HepG2 (cell line): ENCODE results near the gene RABL2B. TPM values are rescaled to one million over a fixed set of nuclear protein-coding genes. Genes with fewer than 3 reads are reported as not detected.
"Not testable (repeated sequence)": the region's sequence is repeated elsewhere in the genome, so short reads cannot be mapped to it uniquely, and the experiment has no call there.

Experiments
- ATAC-seq: fragments of 200-7000 bp; cut with Tn5 transposase; 3 replicates; pipeline ENCODE4 v1.9.1; 2020; ENCODE audit warnings: mild to moderate bottlenecking, moderate library complexity
- BruUV-seq: library from RNA; stranded (reverse); fragments of 400-500 nt; replicated peaks from 2 replicates; lab custom pipeline; 2021; lab: Mats Ljungman, UMichigan
- CTCF ChIA-PET: fragments of 300-600 bp; formaldehyde crosslinking; extraction: SDS; loops from one replicate; lab custom pipeline; 2021; ENCODE audit warnings: low total read pairs, inconsistent platforms, low intra/inter-chr PET ratio; lab: Yijun Ruan, JAX
- POLR2A ChIA-PET: fragments of 350-600 bp; sonication (Branson Sonifier 250); formaldehyde crosslinking; loops from one replicate; lab custom pipeline; 2020; ENCODE audit warnings: antibody characterized with exemption, inconsistent platforms; lab: Yijun Ruan, JAX
- DNase-seq: peaks from one replicate; pipeline ENCODE4 v3.0.0-alpha.2; 2015; ENCODE audit warnings: low spot score
- FAIRE-seq: peaks from 3 replicates; lab custom pipeline; 2011; peaks lifted over from hg19 to GRCh38; lab: Jason Lieb, UNC
- H2AFZ ChIP-seq: one replicate; pipeline ENCODE4 v1.6.1; 2011; ENCODE audit warnings: low read length, inconsistent platforms
- H3K27ac ChIP-seq: fragments of 300-600 bp; 3 replicates; pipeline ENCODE4 v1.8.0; 2011; ENCODE audit warnings: mixed run types, mild to moderate bottlenecking, mixed read lengths, low read length, inconsistent platforms; ENCODE audit not compliant: insufficient read depth; ENCODE audit errors: extremely low read length
- H3K27me3 ChIP-seq, 2 experiments: fragments of 200-600 bp in 1 of 2; 2 replicates in 1 of 2; 3 replicates in 1 of 2; pipeline versions ENCODE4 v1.6.0 to v1.8.0; 2011; ENCODE audit warnings: low read length in 2 of 2, mild to moderate bottlenecking in 2 of 2, moderate library complexity in 2 of 2, inconsistent platforms in 1 of 2; ENCODE audit not compliant: insufficient read depth in 2 of 2, control insufficient read depth in 1 of 2
- H3K36me3 ChIP-seq, 2 experiments: fragments of 200-600 bp in 1 of 2; replicated peaks in 1 of 2; 2 replicates in 1 of 2; 3 replicates in 1 of 2; pipeline versions ENCODE4 v1.5.1 to v1.8.0; 2011; ENCODE audit warnings: low read length in 2 of 2, inconsistent platforms in 1 of 2; ENCODE audit not compliant: insufficient read depth in 2 of 2, control insufficient read depth in 1 of 2
- H3K4me1 ChIP-seq: 2 replicates; pipeline ENCODE4 v1.5.1; 2012; ENCODE audit warnings: low read length, inconsistent platforms; ENCODE audit not compliant: insufficient read depth
- H3K4me2 ChIP-seq: 2 replicates; pipeline ENCODE4 v1.6.0; 2011; ENCODE audit warnings: low read depth, low read length, inconsistent platforms
- H3K4me3 ChIP-seq, 3 experiments: fragments of 200-600 bp in 1 of 3; sonication (generic), shearing (Covaris generic) in 1 of 3; replicated peaks in 1 of 3; 2 replicates each; pipeline ENCODE4 v1.5.1; 2011 to 2016; ENCODE audit warnings: low read length in 3 of 3, inconsistent platforms in 2 of 3, low read depth in 2 of 3, mild to moderate bottlenecking in 2 of 3, control low read depth in 1 of 3, mixed read lengths in 1 of 3; ENCODE audit not compliant: insufficient read depth in 1 of 3
- H3K79me2 ChIP-seq: one replicate; pipeline ENCODE4 v1.6.1; 2011; ENCODE audit warnings: low read length, inconsistent platforms; ENCODE audit not compliant: insufficient read depth
- H3K9ac ChIP-seq: 2 replicates; pipeline ENCODE4 v1.6.0; 2011; ENCODE audit warnings: mild to moderate bottlenecking, low read depth, low read length, inconsistent platforms; ENCODE audit not compliant: insufficient read depth
- H3K9me3 ChIP-seq: 2 replicates; pipeline ENCODE4 v1.5.1; 2012; ENCODE audit warnings: mild to moderate bottlenecking, low read length
- H4K20me1 ChIP-seq: 2 replicates; pipeline ENCODE4 v1.6.0; 2011; ENCODE audit warnings: inconsistent platforms, mild to moderate bottlenecking, low read length, moderate library complexity; ENCODE audit not compliant: insufficient read depth
- WGBS: methylation state at CpG from one replicate; pipeline ENCODE4 v1.1.6; 2017; ENCODE audit warnings: low lambda C conversion rate; 5-methylcytosine and 5-hydroxymethylcytosine counted together
- in situ Hi-C: cut with HindIII; loops from 2 replicates; pipeline ENCODE4 v1.10.0; 2017; ENCODE audit warnings: low pct_unique_long_range_greater_than_20kb; ENCODE audit not compliant: extremely low pct_ligation_motif_present
- intact Hi-C: fragments of 100-400 bp; cut with micrococcal nuclease; formaldehyde crosslinking; loops from one replicate; pipeline ENCODE4 v1.10.0; 2022; ENCODE audit not compliant: unreplicated experiment
- polyA plus RNA-seq, 8 experiments: library from polyadenylated mRNA; depleted of rRNA in 3 of 8; stranded (reverse) in 7 of 8; unstranded in 1 of 8; fragments of >200 nt; fragmentation: Illumina TruSeq in 4 of 8; extraction: Trizol in 4 of 8; gene quantifications; 2 replicates each; pipeline versions ENCODE4 v1.2.1 to v1.2.3, GENCODE V29; 2011 to 2016; ENCODE audit warnings: low read depth in 4 of 8, missing spikeins in 1 of 8, mixed read lengths in 1 of 8; ENCODE audit not compliant: insufficient read depth in 1 of 8
- total RNA-seq, 5 experiments: library from RNA; depleted of rRNA; stranded (reverse); fragments of >200 nt; fragmentation: Illumina TruSeq; extraction: Trizol; gene quantifications; 2 replicates each; pipeline ENCODE4 v1.2.3, GENCODE V29; 2016; ENCODE audit warnings: low read depth in 1 of 5

RABL2B gene
- total and polyA plus RNA-seq, 2 of the 13 experiments (the other 11 are each of a cell fraction or from before 2014, with no cell fraction given), result 8.0 to 27.9 TPM

DNA sequence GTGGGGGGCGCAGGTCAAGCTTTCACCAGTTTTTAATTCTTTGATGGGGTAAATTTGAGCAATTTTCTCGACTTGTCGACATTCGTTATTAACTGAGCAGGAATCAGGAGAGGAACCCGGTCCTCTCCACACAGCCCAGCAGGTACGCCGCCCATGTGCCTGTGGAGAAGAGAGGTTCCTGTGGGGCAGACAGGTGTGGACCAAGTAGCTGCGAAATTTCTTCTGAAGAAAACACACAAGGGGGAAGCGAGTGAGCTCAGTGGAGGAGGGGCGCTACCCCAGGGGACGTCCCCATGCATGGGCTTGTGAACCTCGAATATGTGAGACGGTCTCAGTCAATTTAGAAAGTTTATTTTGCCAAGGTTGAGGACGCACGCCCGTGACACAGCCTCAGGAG, 442 bp upstream of the RABL2B start:
- H4K20me1 ChIP-seq, DNase-seq, H3K9me3 ChIP-seq, H3K79me2 ChIP-seq, CTCF ChIA-PET, POLR2A ChIA-PET, intact Hi-C loops, H3K36me3 ChIP-seq, H3K27ac ChIP-seq, in situ Hi-C loops, H3K27me3 ChIP-seq, H2AFZ ChIP-seq, H3K4me1 ChIP-seq: not testable (repeated sequence)
- 8% methylated on average over 2 of the region's 16 CpGs for WGBS
- peak overlapping the region; percentile 34 to 57 (median 52); a peak in 5 of 6 replicates for H3K4me3 ChIP-seq
- peak overlapping the region; percentile 42; the same call in 1 of the 2 replicates for H3K4me2 ChIP-seq
- FAIRE-seq (peak; percentile 12), ATAC-seq (peak; percentile 45)
- TSS peak; percentile 85 for BruUV-seq
- H3K9ac ChIP-seq, result 0 out of 2 replicates have a peak overlapping the region, but pooled peaks have one; percentile 49

DNA sequence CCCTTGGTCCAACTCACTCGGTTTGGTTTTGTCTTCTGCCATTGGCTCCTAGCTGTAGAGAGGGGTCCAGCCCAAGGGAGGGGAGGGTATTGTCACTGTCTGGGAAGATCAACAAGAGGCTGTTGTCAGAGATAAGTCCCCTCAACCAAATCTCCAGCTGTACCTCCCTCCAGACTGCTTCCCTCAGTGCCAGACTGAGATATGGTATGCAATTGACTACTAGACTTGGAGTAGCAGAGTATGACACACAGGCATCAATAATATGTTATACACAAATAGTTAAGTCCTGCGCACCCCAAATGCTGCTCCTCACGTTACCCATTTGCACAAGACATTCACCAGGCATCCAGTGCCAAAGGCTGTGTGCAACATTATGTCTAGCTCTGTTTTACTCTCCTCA, 1.2 kb downstream of the RABL2B start:
- H3K4me1 ChIP-seq, FAIRE-seq: not testable (repeated sequence)
- 71% methylated on average over 2 of the region's 3 CpGs for WGBS

DNA sequence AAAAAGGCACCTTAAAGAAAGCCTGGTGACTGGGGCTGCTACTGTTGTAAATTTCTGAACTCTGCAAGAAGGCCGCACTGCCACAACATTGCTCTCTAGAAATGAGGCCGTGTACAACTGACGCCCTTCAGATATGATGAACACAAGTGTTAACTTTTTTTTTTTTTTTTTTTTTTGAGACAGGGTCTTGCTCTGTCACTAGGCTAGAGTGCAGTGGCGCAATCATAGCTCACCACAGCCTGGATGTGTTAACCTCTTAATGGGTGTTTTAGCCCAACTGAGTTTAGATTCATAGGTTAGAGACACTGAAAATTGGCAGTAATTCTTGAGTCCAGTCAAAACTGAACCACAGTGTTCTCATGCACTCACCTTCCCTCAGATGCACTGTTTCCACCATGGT, 3.2 kb downstream of the RABL2B start:
- POLR2A ChIA-PET, result not testable (repeated sequence)
- 89% methylated on average over 4 of the region's 4 CpGs for WGBS

More for the DNA sequence above, 1.2 kb downstream of the RABL2B start:
- intact Hi-C loops, H3K36me3 ChIP-seq, CTCF ChIA-PET, H3K27me3 ChIP-seq, POLR2A ChIA-PET, H4K20me1 ChIP-seq, H3K79me2 ChIP-seq, H3K4me3 ChIP-seq, H3K9me3 ChIP-seq, H3K27ac ChIP-seq, ATAC-seq, in situ Hi-C loops, DNase-seq, H2AFZ ChIP-seq, BruUV-seq, H3K9ac ChIP-seq: not testable (repeated sequence)
- peak overlapping the region; percentile 51 for H3K4me2 ChIP-seq

DNA sequence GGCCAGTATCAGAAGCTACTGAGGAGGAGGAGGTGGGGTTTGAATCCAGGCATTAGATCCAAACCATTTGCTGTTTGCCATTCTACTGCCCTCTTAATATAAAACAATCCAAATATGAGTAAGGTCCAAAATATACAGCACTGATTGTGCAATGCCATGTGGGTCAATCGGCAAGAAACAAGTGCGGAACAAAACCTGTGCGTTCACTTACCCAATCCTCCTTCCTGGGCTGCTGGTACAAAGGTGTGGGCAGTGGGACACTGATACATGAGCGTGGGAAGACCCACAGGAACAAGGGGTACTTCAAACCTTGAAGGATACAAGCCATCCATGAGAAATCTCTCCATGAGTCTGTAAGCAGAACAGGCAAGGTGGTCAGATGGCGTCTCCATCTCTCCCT, 5.8 kb downstream of the RABL2B start:
- H3K79me2 ChIP-seq, H3K4me1 ChIP-seq, intact Hi-C loops, FAIRE-seq, H3K36me3 ChIP-seq, BruUV-seq, H2AFZ ChIP-seq, CTCF ChIA-PET, H3K27ac ChIP-seq, ATAC-seq, in situ Hi-C loops, H3K9me3 ChIP-seq, H3K9ac ChIP-seq, H4K20me1 ChIP-seq, POLR2A ChIA-PET, H3K27me3 ChIP-seq, H3K4me2 ChIP-seq, DNase-seq, H3K4me3 ChIP-seq: not testable (repeated sequence)
- 81% methylated on average over 5 of the region's 5 CpGs for WGBS

More for the DNA sequence above, 3.2 kb downstream of the RABL2B start:
- H3K27me3 ChIP-seq, intact Hi-C loops, CTCF ChIA-PET, H3K9me3 ChIP-seq, BruUV-seq, H4K20me1 ChIP-seq, H3K36me3 ChIP-seq, H3K27ac ChIP-seq, in situ Hi-C loops, FAIRE-seq, H3K4me3 ChIP-seq, H3K4me1 ChIP-seq, ATAC-seq, H2AFZ ChIP-seq, H3K4me2 ChIP-seq, DNase-seq, H3K9ac ChIP-seq, H3K79me2 ChIP-seq: not testable (repeated sequence)
